ENCODE measurements around the gene PPP1R3C.

The PPP1R3C gene

DNA sequence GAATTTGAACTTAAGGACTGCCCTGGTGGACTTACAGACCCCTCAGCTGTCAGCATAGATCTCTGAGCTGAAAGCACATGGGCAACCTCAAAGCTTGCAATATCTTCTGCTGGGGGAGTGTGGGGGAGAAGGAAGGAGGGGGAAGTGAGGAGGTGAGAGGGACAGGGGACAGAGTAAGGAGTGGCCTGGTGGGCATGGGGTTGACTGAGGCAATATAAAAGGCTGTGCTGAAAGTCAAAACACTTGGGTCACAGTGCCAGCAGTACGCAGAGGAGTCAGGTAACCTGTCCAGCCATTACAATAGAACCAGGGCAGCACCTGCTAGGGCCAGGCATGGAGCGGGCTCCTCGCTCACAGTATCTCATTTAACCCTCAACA, 43.2 kb downstream of the PPP1R3C start:
- no peak for DNase-seq (ENCODE audit: low read depth)
- TF ChIP-seq, protein P1, sequence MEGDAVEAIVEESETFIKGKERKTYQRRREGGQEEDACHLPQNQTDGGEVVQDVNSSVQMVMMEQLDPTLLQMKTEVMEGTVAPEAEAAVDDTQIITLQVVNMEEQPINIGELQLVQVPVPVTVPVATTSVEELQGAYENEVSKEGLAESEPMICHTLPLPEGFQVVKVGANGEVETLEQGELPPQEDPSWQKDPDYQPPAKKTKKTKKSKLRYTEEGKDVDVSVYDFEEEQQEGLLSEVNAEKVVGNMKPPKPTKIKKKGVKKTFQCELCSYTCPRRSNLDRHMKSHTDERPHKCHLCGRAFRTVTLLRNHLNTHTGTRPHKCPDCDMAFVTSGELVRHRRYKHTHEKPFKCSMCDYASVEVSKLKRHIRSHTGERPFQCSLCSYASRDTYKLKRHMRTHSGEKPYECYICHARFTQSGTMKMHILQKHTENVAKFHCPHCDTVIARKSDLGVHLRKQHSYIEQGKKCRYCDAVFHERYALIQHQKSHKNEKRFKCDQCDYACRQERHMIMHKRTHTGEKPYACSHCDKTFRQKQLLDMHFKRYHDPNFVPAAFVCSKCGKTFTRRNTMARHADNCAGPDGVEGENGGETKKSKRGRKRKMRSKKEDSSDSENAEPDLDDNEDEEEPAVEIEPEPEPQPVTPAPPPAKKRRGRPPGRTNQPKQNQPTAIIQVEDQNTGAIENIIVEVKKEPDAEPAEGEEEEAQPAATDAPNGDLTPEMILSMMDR (conservative IDR thresholded peaks at IDR 0.05; ENCODE audit: low read depth, low read length): no peak
- no peak overlapping the region for H3K4me3 ChIP-seq (ENCODE audit: low read length)

DNA sequence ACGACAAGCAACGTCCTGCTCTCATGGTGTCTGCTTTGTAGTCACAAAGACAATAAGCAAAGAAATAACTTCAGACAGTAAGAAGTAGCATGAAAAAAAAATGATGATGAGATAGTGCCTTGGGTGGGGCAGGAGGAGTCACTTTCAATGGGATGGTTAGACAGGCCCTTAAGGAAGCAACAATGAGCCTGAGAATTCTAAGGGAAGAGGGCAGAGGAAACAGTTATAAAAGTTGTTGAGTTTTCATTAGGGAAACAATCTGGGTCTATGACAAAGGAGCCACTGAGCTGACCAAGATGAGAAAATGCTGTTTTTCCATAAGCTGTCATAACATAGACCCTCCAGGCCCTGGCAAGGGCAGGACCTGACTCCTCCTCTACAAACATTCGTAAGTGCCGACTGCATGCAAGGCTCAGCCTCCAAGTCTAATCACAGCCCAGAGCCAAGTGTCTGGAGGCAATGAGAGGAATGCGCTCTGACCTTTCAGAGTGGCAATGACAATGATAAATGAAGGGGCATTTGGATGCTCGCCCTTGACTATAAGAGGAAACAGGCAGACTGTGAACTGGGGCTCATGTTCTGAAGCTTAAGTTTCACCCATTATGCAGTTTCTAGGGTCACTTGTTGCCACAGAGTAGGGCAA, 43.7 kb downstream of the PPP1R3C start:
- TF ChIP-seq, protein P1 (conservative IDR thresholded peaks at IDR 0.05; ENCODE audit: low read depth, low read length): no peak
- DNase-seq (ENCODE audit: low read depth): no peak
- no peak overlapping the region for H3K4me3 ChIP-seq (ENCODE audit: low read length)

- TF ChIP-seq, protein P1 (conservative IDR thresholded peaks at IDR 0.05; ENCODE audit: low read depth, low read length): no peak
- no peak overlapping the region for H3K4me3 ChIP-seq (ENCODE audit: low read length)
- peak; percentile 14 for DNase-seq (ENCODE audit: low read depth)
Measured at GRCh38 chr10:91587710-91588638, 44.9 kb downstream of the PPP1R3C start.

DNA sequence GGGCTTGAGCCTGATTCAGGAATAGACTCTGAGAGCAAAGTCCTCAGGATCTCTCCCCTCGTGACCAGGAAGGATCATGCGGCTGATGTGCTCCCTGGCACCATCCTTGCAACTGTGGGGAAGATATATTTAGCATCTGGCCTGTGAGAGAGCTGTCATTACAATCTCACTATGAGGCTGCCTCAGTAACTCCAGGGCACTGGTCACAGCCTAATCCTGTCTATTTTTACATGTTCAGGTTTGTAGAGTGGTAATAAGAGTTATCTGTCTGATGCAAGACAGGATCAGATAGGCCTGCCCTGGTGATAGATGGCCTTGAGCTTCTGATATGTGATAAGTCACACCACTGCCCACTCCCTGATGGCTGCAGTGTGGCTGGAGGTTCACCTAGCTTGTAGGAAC, 50.7 kb downstream of the PPP1R3C start:
- TF ChIP-seq, protein P1 (conservative IDR thresholded peaks at IDR 0.05; ENCODE audit: low read depth, low read length): no peak
- DNase-seq (ENCODE audit: low read depth): no peak
- H3K4me3 ChIP-seq (ENCODE audit: low read length): no peak overlapping the region

GRCh38 chr10:91579329-91579985, 53.4 kb downstream of the PPP1R3C start:
- TF ChIP-seq, protein P1 (conservative IDR thresholded peaks at IDR 0.05; ENCODE audit: low read depth, low read length): no peak
- DNase-seq (ENCODE audit: low read depth): no peak

More at GRCh38 chr10:91579329-91579985, 53.4 kb downstream of the PPP1R3C start:
- H3K4me3 ChIP-seq (ENCODE audit: low read length): no peak overlapping the region
